Uterus (tissue), 2 donors: ENCODE results near the gene TULP3.

Experiments used
- POLR2A ChIP-seq, 2 donors: fragments of 450-650 bp; IDR thresholded peaks; one replicate each; pipeline ENCODE4 v1.6.1; 2016; ENCODE audit warnings: antibody characterized with exemption in 2 of 2, mild to moderate bottlenecking in 1 of 2, moderate library complexity in 1 of 2
- TF ChIP-seq, protein P1 (sequence below), 4 experiments: fragments of 200-600 bp in 2 of 4; fragments of 450-650 bp in 2 of 4; sonication (generic) in 2 of 4; IDR thresholded peaks; one replicate each; pipeline ENCODE4 v1.5.1; 2016 to 2019; ENCODE audit warnings: antibody characterized with exemption in 4 of 4, mild to moderate bottlenecking in 2 of 4, moderate library complexity in 1 of 4

- TF ChIP-seq, protein P1, sequence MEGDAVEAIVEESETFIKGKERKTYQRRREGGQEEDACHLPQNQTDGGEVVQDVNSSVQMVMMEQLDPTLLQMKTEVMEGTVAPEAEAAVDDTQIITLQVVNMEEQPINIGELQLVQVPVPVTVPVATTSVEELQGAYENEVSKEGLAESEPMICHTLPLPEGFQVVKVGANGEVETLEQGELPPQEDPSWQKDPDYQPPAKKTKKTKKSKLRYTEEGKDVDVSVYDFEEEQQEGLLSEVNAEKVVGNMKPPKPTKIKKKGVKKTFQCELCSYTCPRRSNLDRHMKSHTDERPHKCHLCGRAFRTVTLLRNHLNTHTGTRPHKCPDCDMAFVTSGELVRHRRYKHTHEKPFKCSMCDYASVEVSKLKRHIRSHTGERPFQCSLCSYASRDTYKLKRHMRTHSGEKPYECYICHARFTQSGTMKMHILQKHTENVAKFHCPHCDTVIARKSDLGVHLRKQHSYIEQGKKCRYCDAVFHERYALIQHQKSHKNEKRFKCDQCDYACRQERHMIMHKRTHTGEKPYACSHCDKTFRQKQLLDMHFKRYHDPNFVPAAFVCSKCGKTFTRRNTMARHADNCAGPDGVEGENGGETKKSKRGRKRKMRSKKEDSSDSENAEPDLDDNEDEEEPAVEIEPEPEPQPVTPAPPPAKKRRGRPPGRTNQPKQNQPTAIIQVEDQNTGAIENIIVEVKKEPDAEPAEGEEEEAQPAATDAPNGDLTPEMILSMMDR (IDR thresholded peaks at IDR 0.05) = peak in 2 of 4 experiments; percentile 2 to 13
- TF ChIP-seq POLR2A (IDR thresholded peaks at IDR 0.05) = peak; percentile 92 to 98
Observed at GRCh38 chr12:2890388-2891239, at the start of gene TULP3.
